Measurements from ENCODE around the gene ASPG. TPM values are rescaled to one million over a fixed set of nuclear protein-coding genes. Genes with fewer than 3 reads are reported as not detected.

Gene ASPG
- total RNA-seq, 3 donors from 2014 or later (not counting 1 experiment from before 2014, with no cell fraction given), result not detected

- H3K27ac Mint-ChIP-seq, result no peak overlapping the region
- intact Hi-C loops (cut with micrococcal nuclease), result no loop called here
- H3K4me3 ChIP-seq (ENCODE audit: low read length), result no peak overlapping the region
- DNase-seq (no peak), ATAC-seq (no peak)
- H3K36me3 Mint-ChIP-seq, result no peaks in the 10 kb centered on the region
- no peaks in the 10 kb centered on the region for H3K27me3 Mint-ChIP-seq (ENCODE audit: low read depth in 2 of 2)
- no peaks in the 10 kb centered on the region for H3K27me3 ChIP-seq (ENCODE audit: control insufficient read depth, insufficient read depth, low read length)
- H3K36me3 ChIP-seq (ENCODE audit: control insufficient read depth, insufficient read depth, low read length), result no peaks in the 10 kb centered on the region
- WGBS (ENCODE audit: insufficient coverage), result 67% methylated on average over 25 of the region's 26 CpGs
- H3K9me3 ChIP-seq (ENCODE audit: control insufficient read depth, insufficient read depth, low read length), result no peaks in the 10 kb centered on the region
- H3K27ac ChIP-seq (ENCODE audit: low read length), result no peak overlapping the region
- H3K4me1 ChIP-seq (ENCODE audit: control insufficient read depth, insufficient read depth, low read length), result no peaks in the 10 kb centered on the region
- no peak for TF ChIP-seq CTCF (IDR thresholded peaks at IDR 0.05)
- no peak overlapping the region for H3K4me3 Mint-ChIP-seq
- no peaks in the 10 kb centered on the region for H3K9me3 Mint-ChIP-seq
- H3K4me1 Mint-ChIP-seq, result no peaks in the 10 kb centered on the region
Observed at GRCh38 chr14:104108570-104109541, 23.4 kb downstream of the ASPG start.

- Histone ChIP-seq H3K4me3 (ENCODE audit: low read length) (no peak overlapping the region), H3K27me3 (ENCODE audit: control insufficient read depth, insufficient read depth, low read length) (no peaks in the 10 kb centered on the region), H3K27ac (ENCODE audit: low read length) (no peak overlapping the region), H3K36me3 (ENCODE audit: control insufficient read depth, insufficient read depth, low read length) (no peaks in the 10 kb centered on the region), H3K9me3 (ENCODE audit: control insufficient read depth, insufficient read depth, low read length) (no peaks in the 10 kb centered on the region), H3K4me1 (ENCODE audit: control insufficient read depth, insufficient read depth, low read length) (no peaks in the 10 kb centered on the region)
- H3K36me3 Mint-ChIP-seq, result no peaks in the 10 kb centered on the region
- H3K4me3 Mint-ChIP-seq, result no peak overlapping the region
- no peak for DNase-seq
- intact Hi-C loops (cut with micrococcal nuclease), result no loop called here
- no peak for TF ChIP-seq CTCF (IDR thresholded peaks at IDR 0.05)
- 87% methylated on average over 24 of the region's 24 CpGs for WGBS (ENCODE audit: insufficient coverage)
- H3K27ac Mint-ChIP-seq, result no peak overlapping the region
- peaks cover under 1% of the 10 kb centered on the region in 2 donors for H3K27me3 Mint-ChIP-seq (ENCODE audit: low read depth in 2 of 2)
- no peak for ATAC-seq
- H3K9me3 Mint-ChIP-seq, result no peaks in the 10 kb centered on the region
- no peaks in the 10 kb centered on the region for H3K4me1 Mint-ChIP-seq
Observed at GRCh38 chr14:104109731-104110361, 24.3 kb downstream of the ASPG start.

GRCh38 chr14:104110491-104111209, 25.1 kb downstream of the ASPG start:
- Histone ChIP-seq H3K27ac (ENCODE audit: low read length) (no peak overlapping the region), H3K4me3 (ENCODE audit: low read length) (no peak overlapping the region), H3K36me3 (ENCODE audit: control insufficient read depth, insufficient read depth, low read length) (no peaks in the 10 kb centered on the region), H3K27me3 (ENCODE audit: control insufficient read depth, insufficient read depth, low read length) (no peaks in the 10 kb centered on the region), H3K4me1 (ENCODE audit: control insufficient read depth, insufficient read depth, low read length) (no peaks in the 10 kb centered on the region), H3K9me3 (ENCODE audit: control insufficient read depth, insufficient read depth, low read length) (no peaks in the 10 kb centered on the region)
- no peak for ATAC-seq
- Mint-ChIP-seq H3K9me3 (no peaks in the 10 kb centered on the region), H3K4me3 (no peak overlapping the region), H3K4me1 (no peaks in the 10 kb centered on the region), H3K27ac (no peak overlapping the region), H3K36me3 (no peaks in the 10 kb centered on the region), H3K27me3 (ENCODE audit: low read depth in 2 of 2) (peaks cover 4 to 7% of the 10 kb centered on the region in 2 donors)
- intact Hi-C loops (cut with micrococcal nuclease), result no loop called here
- WGBS (ENCODE audit: insufficient coverage), result 76% methylated on average over 18 of the region's 18 CpGs
- TF ChIP-seq CTCF (IDR thresholded peaks at IDR 0.05), result no peak
- no peak for DNase-seq
